GM18861 (cell line): ENCODE results near the gene SPATA9.

Experiments
- ATAC-seq: cut with Tn5 transposase; IDR thresholded peaks from one replicate; pipeline ENCODE4 v1.9.1; 2021; ENCODE audit not compliant: unreplicated experiment

Gene SPATA9

GRCh38 chr5:95621839-95622629, 60.8 kb downstream of the SPATA9 start:
- ATAC-seq = no peak

DNA sequence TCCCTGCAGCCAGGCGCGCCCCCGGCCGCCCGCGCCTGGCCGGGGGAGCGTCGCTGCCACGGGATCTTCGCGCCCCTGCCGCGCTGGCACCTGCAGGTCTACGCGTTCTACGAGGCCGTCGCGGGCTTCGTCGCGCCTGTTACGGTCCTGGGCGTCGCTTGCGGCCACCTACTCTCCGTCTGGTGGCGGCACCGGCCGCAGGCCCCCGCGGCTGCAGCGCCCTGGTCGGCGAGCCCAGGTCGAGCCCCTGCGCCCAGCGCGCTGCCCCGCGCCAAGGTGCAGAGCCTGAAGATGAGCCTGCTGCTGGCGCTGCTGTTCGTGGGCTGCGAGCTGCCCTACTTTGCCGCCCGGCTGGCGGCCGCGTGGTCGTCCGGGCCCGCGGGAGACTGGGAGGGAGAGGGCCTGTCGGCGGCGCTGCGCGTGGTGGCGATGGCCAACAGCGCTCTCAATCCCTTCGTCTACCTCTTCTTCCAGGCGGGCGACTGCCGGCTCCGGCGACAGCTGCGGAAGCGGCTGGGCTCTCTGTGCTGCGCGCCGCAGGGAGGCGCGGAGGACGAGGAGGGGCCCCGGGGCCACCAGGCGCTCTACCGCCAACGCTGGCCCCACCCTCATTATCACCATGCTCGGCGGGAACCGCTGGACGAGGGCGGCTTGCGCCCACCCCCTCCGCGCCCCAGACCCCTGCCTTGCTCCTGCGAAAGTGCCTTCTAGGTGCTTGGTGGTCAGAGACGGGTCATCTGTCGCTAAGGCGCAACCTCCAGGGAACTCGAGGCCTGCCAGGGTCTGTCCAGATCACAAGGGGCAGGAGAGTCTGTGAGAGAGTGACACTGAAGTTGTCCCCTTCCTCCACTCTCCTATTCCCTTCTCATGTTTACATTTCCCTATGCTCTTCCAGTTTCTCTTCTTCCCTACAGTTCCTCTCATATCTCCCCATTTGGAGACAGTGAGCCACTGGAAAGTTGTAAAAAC, 61.6 kb downstream of the SPATA9 start:
- peak; percentile 30 for ATAC-seq

DNA sequence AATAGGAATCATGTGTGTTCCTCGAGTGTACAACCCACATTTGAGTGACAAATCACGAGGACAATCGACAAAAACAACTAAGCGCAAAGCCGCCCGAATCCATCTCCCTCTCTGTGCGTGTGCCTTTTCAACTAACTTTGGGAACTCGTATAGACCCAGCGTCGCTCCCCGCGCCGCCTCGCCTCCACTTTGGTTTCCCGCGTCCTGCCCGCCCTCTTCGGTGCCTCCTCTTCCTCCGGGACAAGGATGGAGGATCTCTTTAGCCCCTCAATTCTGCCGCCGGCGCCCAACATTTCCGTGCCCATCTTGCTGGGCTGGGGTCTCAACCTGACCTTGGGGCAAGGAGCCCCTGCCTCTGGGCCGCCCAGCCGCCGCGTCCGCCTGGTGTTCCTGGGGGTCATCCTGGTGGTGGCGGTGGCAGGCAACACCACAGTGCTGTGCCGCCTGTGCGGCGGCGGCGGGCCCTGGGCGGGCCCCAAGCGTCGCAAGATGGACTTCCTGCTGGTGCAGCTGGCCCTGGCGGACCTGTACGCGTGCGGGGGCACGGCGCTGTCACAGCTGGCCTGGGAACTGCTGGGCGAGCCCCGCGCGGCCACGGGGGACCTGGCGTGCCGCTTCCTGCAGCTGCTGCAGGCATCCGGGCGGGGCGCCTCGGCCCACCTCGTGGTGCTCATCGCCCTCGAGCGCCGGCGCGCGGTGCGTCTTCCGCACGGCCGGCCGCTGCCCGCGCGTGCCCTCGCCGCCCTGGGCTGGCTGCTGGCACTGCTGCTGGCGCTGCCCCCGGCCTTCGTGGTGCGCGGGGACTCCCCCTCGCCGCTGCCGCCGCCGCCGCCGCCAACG, 62.5 kb downstream of the SPATA9 start, which contains the start of gene GPR150:
TSS of gene GPR150 (plus strand) at position 58 of the 840 bp plus-strand sequence. CDS start at position 247, 189 bp downstream.
- ATAC-seq = peak; percentile 59

DNA sequence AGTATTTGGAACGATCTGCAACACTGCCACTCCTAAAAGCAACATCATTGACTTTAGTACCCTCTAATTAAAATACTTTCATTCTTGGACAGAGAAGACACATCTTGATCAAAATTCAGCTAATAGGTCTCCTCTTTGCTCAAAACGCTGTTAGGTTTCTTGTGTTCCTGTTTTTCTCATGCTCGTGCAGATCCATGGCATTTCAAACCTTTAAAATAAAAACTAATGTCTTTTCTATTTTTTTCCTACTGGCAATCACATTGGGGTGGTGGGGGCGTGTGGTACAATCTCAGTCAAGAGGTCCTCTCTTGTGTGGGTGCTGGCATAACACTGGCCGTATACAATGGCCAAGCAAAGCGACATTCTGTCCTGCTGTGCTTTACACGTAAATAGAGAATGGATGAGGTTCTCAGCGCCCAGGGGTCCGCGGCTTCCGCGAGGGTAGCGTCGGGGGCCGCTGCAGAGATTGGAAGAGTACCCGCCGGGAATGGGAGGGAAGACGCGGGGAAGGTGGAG, 63.2 kb downstream of the SPATA9 start:
- no peak for ATAC-seq

DNA sequence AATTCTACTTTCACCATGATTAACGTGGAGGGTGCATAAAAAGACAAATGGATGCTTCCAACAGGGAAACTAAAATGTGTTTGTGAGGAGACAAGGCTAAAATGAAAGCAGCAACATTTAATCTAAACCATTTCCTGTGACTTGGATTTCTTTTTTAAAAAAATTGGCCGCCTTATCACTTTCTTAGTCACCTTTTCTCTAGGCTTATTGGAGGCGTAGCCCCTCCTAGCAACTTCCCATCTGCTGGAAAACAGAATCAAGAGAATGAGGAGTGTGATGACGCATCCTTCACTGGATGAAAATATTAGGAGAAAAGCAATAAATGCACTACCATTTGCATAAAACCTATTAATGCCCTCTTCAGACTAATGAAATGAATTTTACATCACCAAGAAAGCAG, 63.7 kb downstream of the SPATA9 start:
- no peak for ATAC-seq

GRCh38 chr5:95617057-95617456, 65.7 kb downstream of the SPATA9 start:
- ATAC-seq = no peak

DNA sequence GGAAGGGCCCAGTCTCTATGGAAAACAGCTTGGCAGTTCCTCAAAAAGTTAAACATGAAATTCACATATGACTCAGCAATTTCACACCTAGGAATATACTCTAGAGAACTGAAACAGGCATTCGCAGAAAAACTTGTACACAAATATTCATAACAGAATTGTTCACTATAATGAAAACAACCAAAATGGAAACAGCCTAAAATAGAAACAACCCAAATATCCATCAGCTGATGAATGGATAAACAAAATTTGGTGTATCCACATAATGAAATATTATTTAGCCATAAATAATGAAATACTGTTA, 67.7 kb downstream of the SPATA9 start:
- no peak for ATAC-seq

DNA sequence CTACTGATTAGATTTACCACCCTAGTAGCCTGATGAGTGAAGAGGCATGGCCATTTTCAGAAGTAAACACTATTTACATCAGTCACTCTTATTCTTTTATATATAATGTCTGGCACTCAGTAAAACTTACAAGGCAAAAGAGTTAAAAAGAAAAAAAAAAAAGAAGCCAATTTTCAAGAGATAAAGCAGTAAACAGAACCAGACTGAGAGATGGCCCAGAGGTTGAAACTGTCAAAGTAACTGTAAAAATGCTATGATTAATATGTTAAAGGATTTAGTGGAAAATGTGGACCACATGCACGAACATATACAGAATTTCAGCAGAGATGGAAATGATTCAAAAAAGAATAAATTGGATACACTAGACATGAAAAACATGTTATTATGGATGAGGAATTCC, 69.3 kb downstream of the SPATA9 start:
- ATAC-seq = no peak

DNA sequence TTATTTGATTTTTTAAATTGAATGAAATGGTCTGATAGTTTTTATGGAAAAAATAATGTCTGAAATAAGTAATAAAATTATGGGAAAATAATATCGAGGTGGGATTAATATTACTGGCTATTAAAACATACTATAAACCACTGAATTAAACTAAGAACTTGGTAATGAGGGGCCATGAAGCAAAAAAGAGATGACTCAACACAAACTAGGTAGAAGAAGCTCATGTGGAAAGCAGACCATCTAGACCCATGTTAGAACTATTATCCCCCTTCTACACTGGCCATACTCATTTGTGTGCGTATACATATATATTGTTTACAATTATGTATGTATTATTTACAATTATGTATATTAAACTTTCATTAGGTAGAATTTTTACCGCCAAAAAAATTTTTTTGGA, 71.4 kb downstream of the SPATA9 start:
- no peak for ATAC-seq

- ATAC-seq = no peak
Observed at GRCh38 chr5:95610546-95610945, 72.2 kb downstream of the SPATA9 start.

- no peak for ATAC-seq
Observed at GRCh38 chr5:95609711-95610110, 73.1 kb downstream of the SPATA9 start.
